Subcutaneous abdominal adipose tissue (tissue), 5 donors: ENCODE measurements around the gene ARHGAP31.
"Not testable (repeated sequence)": the region's sequence is repeated elsewhere in the genome, so short reads cannot be mapped to it uniquely, and the experiment has no call there.

Experiments
- H3K27ac ChIP-seq: one replicate; pipeline ENCODE4 v1.7.0; 2013; ENCODE audit warnings: low read depth, mild to moderate bottlenecking, inconsistent platforms, low read length, moderate library complexity
- H3K27me3 ChIP-seq, 5 donors: one replicate each; pipeline ENCODE4 v1.7.0; 2013; ENCODE audit warnings: low read length in 5 of 5, inconsistent platforms in 1 of 5; ENCODE audit not compliant: control insufficient read depth in 5 of 5, insufficient read depth in 4 of 5
- H3K36me3 ChIP-seq, 5 donors: one replicate each; pipeline ENCODE4 v1.7.0; 2013; ENCODE audit warnings: low read length in 5 of 5; ENCODE audit not compliant: control insufficient read depth in 5 of 5, insufficient read depth in 5 of 5
- H3K4me1 ChIP-seq, 5 donors: one replicate each; pipeline ENCODE4 v1.7.0; 2013; ENCODE audit warnings: low read length in 5 of 5, mild to moderate bottlenecking in 3 of 5, moderate library complexity in 1 of 5; ENCODE audit not compliant: control insufficient read depth in 5 of 5, insufficient read depth in 5 of 5
- H3K4me3 ChIP-seq, 5 donors: one replicate each; pipeline ENCODE4 v1.7.0; 2013; ENCODE audit warnings: low read length in 5 of 5, low read depth in 1 of 5
- H3K9ac ChIP-seq, 5 donors: one replicate each; pipeline ENCODE4 v1.7.0; 2013; ENCODE audit warnings: low read length in 5 of 5, mild to moderate bottlenecking in 4 of 5, moderate library complexity in 3 of 5
- H3K9me3 ChIP-seq, 5 donors: one replicate each; pipeline ENCODE4 v1.7.0; 2013; ENCODE audit warnings: low read length in 5 of 5; ENCODE audit not compliant: control insufficient read depth in 5 of 5
- donor health status: healthy.
- donor health status: healthy.
- donor health status: healthy.
- donor health status: healthy.
- donor health status: healthy.

Gene ARHGAP31

GRCh38 chr3:119316313-119316670 lies 22.1 kb downstream of the ARHGAP31 start:
- no peaks in the 10 kb centered on the region for H3K27me3 ChIP-seq
- H3K4me3 ChIP-seq: no peak overlapping the region
- peaks cover 2 to 28% (median 10%) of the 10 kb centered on the region in 5 donors for H3K4me1 ChIP-seq
- H3K9me3 ChIP-seq: no peaks in the 10 kb centered on the region
- H3K9ac ChIP-seq: no peak overlapping the region
- H3K36me3 ChIP-seq: peaks cover 3 to 25% (median 12%) of the 10 kb centered on the region in 5 donors
- H3K27ac ChIP-seq: no peak overlapping the region

- H3K9ac ChIP-seq: no peak overlapping the region
- H3K36me3 ChIP-seq: peaks cover 0 to 14% (median 5%) of the 10 kb centered on the region in 5 donors
- H3K27me3 ChIP-seq: no peaks in the 10 kb centered on the region
- peak overlapping the region; percentile 3 for H3K27ac ChIP-seq
- no peaks in the 10 kb centered on the region for H3K9me3 ChIP-seq
- no peak overlapping the region for H3K4me3 ChIP-seq
- peaks cover 3 to 34% (median 28%) of the 10 kb centered on the region in 5 donors for H3K4me1 ChIP-seq
Observed at GRCh38 chr3:119318876-119319275, 24.7 kb downstream of the ARHGAP31 start.

- Histone ChIP-seq H3K9me3 (no peaks in the 10 kb centered on the region), H3K4me3 (no peak overlapping the region), H3K27ac (peak overlapping the region; percentile 3), H3K27me3 (no peaks in the 10 kb centered on the region), H3K9ac (no peak overlapping the region), H3K4me1 (peaks cover 2 to 32% (median 26%) of the 10 kb centered on the region in 5 donors), H3K36me3 (peaks cover 0 to 10% (median 1%) of the 10 kb centered on the region in 5 donors)
Observed at GRCh38 chr3:119319311-119319710, 25.1 kb downstream of the ARHGAP31 start.

DNA sequence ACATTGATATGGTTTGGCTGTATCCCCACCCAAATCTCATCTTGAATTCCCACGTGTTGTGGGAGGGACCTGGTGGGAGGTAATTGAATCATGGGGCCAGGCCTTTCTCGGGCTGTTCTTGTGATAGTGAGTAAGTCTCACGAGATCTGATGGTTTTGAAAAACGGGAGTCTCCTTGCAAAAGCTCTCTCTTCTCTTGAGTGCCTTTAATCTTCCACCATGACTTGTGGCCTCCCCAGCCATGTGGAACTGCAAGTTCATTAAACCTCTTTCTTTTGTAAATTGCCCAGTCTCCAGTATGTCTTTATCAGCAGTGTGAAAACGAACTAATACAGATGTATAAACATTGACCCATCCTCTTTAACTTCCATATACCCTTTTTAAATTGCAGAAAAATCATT lies 26.6 kb downstream of the ARHGAP31 start:
- not testable (repeated sequence) for H3K36me3 ChIP-seq, H3K4me3 ChIP-seq, H3K9ac ChIP-seq, H3K27me3 ChIP-seq, H3K9me3 ChIP-seq
- H3K27ac ChIP-seq: peak overlapping the region; percentile 32
- peaks cover 0 to 22% (median 18%) of the 10 kb centered on the region in 5 donors for H3K4me1 ChIP-seq

DNA sequence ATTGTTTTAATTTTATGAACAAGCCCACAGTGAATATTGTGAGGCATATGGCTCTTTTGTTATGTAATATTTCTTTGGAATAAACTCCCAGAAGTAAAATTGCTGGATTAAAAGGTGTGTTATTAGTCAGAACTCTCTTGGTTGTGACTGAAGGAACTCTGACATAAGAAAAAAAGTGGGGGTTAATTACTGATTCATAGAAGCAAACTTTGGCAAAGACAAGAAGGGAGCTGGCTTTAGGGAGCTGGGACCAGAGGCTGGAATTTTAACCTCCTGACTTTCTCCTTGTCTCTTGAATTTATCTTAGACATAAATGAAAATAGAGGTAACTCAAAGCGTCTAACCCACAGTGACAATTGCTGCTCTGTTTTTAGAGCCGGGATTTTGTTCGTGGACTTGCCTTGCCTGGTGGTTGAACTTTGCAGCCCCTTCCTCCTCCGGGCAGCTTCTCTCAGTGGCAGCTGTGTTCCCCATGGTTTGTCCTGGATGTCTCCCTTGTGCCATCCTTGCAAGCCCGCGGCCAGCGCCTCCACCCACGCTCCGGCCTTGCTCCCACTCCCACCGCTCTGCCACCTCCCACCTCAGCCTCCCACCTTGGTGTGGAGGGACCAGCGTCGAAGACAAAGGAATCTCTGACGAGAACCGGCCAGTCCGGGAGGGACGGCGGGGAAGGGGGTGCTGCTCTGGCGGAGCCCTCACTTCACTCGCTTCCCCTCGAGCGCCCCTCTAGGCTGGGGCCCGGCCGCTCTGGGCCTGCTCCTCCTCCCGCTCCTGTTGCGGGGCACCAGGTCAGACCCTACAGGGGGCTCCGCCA lies 28.0 kb downstream of the ARHGAP31 start:
- H3K9me3 ChIP-seq: no peaks in the 10 kb centered on the region

DNA sequence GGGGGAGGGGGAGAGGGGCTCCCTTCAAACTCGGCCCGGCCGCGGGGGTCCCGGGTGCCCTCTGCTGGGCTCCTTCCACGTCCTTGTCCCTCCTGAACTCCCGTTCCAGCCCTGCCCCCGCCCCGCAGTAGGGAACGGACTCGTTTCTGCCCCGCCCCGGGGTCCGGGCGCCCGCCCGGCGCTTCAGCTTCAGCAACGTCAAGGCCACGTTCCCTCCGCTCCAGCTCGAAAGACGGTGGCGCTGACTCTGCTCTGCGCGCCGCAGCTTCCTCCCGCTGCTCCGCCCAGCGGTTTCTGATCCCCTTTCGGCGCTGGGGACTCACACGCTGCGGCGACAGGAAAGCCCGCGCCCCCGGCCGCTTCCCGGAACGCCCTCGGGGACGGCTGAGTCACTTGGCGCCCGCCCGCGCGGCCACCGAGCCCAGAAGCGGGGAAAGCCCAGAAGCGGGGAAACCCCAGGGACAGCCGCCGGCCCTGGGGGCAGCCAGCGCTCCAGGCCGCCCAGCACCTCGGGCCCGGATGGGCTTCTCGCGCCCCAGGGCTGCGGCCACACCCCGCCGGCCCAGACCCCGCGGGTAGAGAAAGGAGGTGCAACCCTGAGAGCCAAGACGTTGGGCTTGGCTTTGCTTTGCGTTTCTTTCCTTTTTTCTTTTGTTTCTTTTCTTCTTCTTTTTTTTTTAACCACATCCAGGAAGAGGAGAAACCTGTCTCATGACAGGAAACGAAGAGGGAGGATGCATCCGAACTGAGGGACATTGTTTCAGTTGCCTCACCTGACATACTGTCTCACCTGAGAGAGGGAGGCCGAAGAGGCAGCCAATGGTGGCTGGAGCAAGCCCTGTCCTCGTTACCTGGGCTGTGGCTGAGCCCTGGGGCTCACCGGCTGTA lies 28.9 kb downstream of the ARHGAP31 start:
- peak overlapping the region; percentile 84 to 94 (median 91) for H3K9ac ChIP-seq
- H3K36me3 ChIP-seq: no peaks in the 10 kb centered on the region
- H3K4me3 ChIP-seq: peak overlapping the region; percentile 67 to 75 (median 71)
- H3K4me1 ChIP-seq: peaks cover 0 to 29% (median 22%) of the 10 kb centered on the region in 5 donors
- H3K9me3 ChIP-seq: no peaks in the 10 kb centered on the region
- no peaks in the 10 kb centered on the region for H3K27me3 ChIP-seq
- peak overlapping the region; percentile 98 for H3K27ac ChIP-seq

More for the DNA sequence above, 28.0 kb downstream of the ARHGAP31 start:
- H3K27ac ChIP-seq: peak overlapping the region; percentile 98
- peaks cover 0 to 29% (median 22%) of the 10 kb centered on the region in 5 donors for H3K4me1 ChIP-seq
- peak overlapping the region; percentile 59 to 75 (median 71) for H3K4me3 ChIP-seq
- H3K9ac ChIP-seq: peak overlapping the region; percentile 84 to 94 (median 91)
- no peaks in the 10 kb centered on the region for H3K36me3 ChIP-seq
- H3K27me3 ChIP-seq: no peaks in the 10 kb centered on the region

- Histone ChIP-seq H3K9ac (peak overlapping the region; percentile 38 to 94 (median 91)), H3K27ac (peak overlapping the region; percentile 98), H3K36me3 (no peaks in the 10 kb centered on the region), H3K4me3 (peak overlapping the region; percentile 67 to 75 (median 71)), H3K4me1 (peaks cover 0 to 29% (median 22%) of the 10 kb centered on the region in 5 donors), H3K27me3 (no peaks in the 10 kb centered on the region), H3K9me3 (no peaks in the 10 kb centered on the region)
Observed at GRCh38 chr3:119323723-119324085, 29.5 kb downstream of the ARHGAP31 start.

DNA sequence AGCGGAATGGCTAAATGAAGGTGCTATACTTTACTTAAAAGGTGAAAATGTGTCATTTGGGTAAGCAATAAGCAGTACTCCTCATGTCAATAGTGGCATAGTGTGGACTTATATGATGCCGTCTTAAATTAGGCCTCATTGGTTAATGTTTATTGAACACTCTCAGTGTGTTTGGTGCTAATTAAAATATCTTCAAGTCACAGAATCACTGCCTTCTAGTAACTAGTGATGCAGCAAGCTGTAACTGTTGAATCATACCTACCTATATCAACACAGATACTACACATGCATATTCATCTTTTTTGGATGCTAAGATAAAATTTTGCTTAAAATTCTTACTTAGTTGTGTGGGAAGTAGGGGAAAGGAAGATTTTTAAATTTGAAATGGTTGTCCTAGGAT lies 30.7 kb downstream of the ARHGAP31 start:
- Histone ChIP-seq H3K9me3 (no peaks in the 10 kb centered on the region), H3K36me3 (peaks cover 0 to 3% (median 0%) of the 10 kb centered on the region in 5 donors), H3K9ac (no peak overlapping the region), H3K27ac (peak overlapping the region; percentile 98), H3K4me1 (peaks cover 0 to 38% (median 22%) of the 10 kb centered on the region in 5 donors), H3K27me3 (no peaks in the 10 kb centered on the region), H3K4me3 (no peak overlapping the region)

- H3K9me3 ChIP-seq: no peaks in the 10 kb centered on the region
- H3K9ac ChIP-seq: no peak overlapping the region
- H3K36me3 ChIP-seq: peaks cover 0 to 5% (median 0%) of the 10 kb centered on the region in 5 donors
- H3K27me3 ChIP-seq: no peaks in the 10 kb centered on the region
- H3K27ac ChIP-seq: no peak overlapping the region
- no peak overlapping the region for H3K4me3 ChIP-seq
- peaks cover 0 to 37% (median 17%) of the 10 kb centered on the region in 5 donors for H3K4me1 ChIP-seq
Observed at GRCh38 chr3:119326976-119327375, 32.8 kb downstream of the ARHGAP31 start.

DNA sequence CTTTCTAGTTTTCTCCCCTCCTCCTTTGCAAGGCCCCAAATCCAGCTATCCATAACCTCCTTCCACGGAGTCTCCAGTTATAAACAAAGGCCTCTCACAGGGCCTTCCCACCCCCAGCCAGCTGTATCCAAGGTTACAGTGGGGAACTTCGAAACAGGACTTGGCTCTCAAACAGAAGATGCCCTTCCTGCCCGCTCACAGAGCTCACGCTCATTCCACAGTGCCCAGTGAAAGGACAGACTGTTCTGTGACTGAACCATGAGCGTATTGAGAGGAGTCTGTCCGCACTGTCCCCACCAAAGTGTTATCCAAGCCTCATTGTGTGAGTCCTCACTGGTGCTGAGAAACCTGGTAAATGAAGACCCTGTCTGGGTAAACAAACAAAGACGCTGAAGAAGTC lies 35.4 kb downstream of the ARHGAP31 start:
- peaks cover 0 to 43% (median 16%) of the 10 kb centered on the region in 5 donors for H3K4me1 ChIP-seq
- no peaks in the 10 kb centered on the region for H3K27me3 ChIP-seq
- H3K9ac ChIP-seq: no peak overlapping the region
- H3K36me3 ChIP-seq: peaks cover 0 to 5% (median 0%) of the 10 kb centered on the region in 5 donors
- no peaks in the 10 kb centered on the region for H3K9me3 ChIP-seq
- H3K27ac ChIP-seq: no peak overlapping the region
- no peak overlapping the region for H3K4me3 ChIP-seq
